Dermis microvascular lymphatic vessel endothelial cell (primary cell): ENCODE results near the gene B3GALT4. TPM values are rescaled to one million over a fixed set of nuclear protein-coding genes. Genes with fewer than 3 reads are reported as not detected.
A peak's percentile ranks its signal among the peaks of the same experiment; 100 is the strongest.
"Not testable (repeated sequence)": the region's sequence is repeated elsewhere in the genome, so short reads cannot be mapped to it uniquely, and the experiment has no call there.

Experiments used
- DNase-seq, 2 donors: peaks; one replicate each; pipeline versions ENCODE4 v3.0.0 to v3.0.0-alpha.2; 2010; ENCODE audit warnings: low read depth in 2 of 2
- total RNA-seq: library from RNA; depleted of rRNA; stranded (reverse); fragments of >200 nt; gene quantifications from 2 replicates; pipeline ENCODE4 v1.2.1, GENCODE V29; 2014

Gene B3GALT4
- total RNA-seq, 1 donor from 2014 or later = 3.0 TPM

GRCh38 chr6:33272275-33273128, 4.4 kb upstream of the B3GALT4 start:
- DNase-seq = no peak

- DNase-seq = no peak
These were observed 3.6 kb upstream of the B3GALT4 start for GRCh38 chr6:33273129-33273923.

GRCh38 chr6:33273924-33274902, 2.7 kb upstream of the B3GALT4 start:
- DNase-seq = no peak

GRCh38 chr6:33275795-33276580, 935 bp upstream of the B3GALT4 start:
- not testable (repeated sequence) for DNase-seq

- no peak for DNase-seq
These were observed 401 bp upstream of the B3GALT4 start for GRCh38 chr6:33276581-33276863.

- DNase-seq = no peak
These were observed 904 bp downstream of the B3GALT4 start for GRCh38 chr6:33277663-33278391.

GRCh38 chr6:33278392-33278741, 1.4 kb downstream of the B3GALT4 start:
- no peak for DNase-seq

GRCh38 chr6:33278810-33279209, 1.9 kb downstream of the B3GALT4 start:
- DNase-seq = no peak

- no peak for DNase-seq
These were observed 2.4 kb downstream of the B3GALT4 start for GRCh38 chr6:33279257-33279695.

GRCh38 chr6:33279971-33280511, 3.1 kb downstream of the B3GALT4 start:
- peak in 1 of 2 donors; percentile 79 for DNase-seq

GRCh38 chr6:33280539-33280938, 3.6 kb downstream of the B3GALT4 start:
- DNase-seq = no peak

- DNase-seq = not testable (repeated sequence)
These were observed 8.3 kb downstream of the B3GALT4 start for GRCh38 chr6:33285214-33285613.

- DNase-seq = no peak
These were observed 10.3 kb downstream of the B3GALT4 start for GRCh38 chr6:33286946-33287914.

- DNase-seq = no peak
These were observed 11.4 kb downstream of the B3GALT4 start for GRCh38 chr6:33288141-33288920.

- peak; percentile 80 to 90 for DNase-seq
These were observed 12.2 kb downstream of the B3GALT4 start, which contains the start of the genes PFDN6 and WDR46 for GRCh38 chr6:33288921-33289783. Gene PFDN6, plus strand, starts transcription at chr6:33289601. Its CDS starts 256 bp downstream, at chr6:33289857. Gene WDR46, minus strand, starts transcription at chr6:33289239. Its CDS starts 69 bp downstream, at chr6:33289170.

- DNase-seq = peak in 1 of 2 donors; percentile 16
These were observed 12.9 kb downstream of the B3GALT4 start for GRCh38 chr6:33289784-33290315.
